Testis (tissue), 2 donors: Measurements from ENCODE around the gene MAP1LC3B2.

Source experiments
- CTCF ChIP-seq, 3 experiments: fragments of 450-650 bp in 2 of 3; fragments of 200-600 bp in 1 of 3; sonication (generic) in 1 of 3; IDR thresholded peaks; one replicate each; pipeline ENCODE4 v1.5.1; 2016 to 2019; ENCODE audit warnings: antibody characterized with exemption in 3 of 3, mild to moderate bottlenecking in 2 of 3, moderate library complexity in 1 of 3
- POLR2A ChIP-seq: fragments of 450-650 bp; IDR thresholded peaks from one replicate; pipeline ENCODE4 v1.6.1; 2017; ENCODE audit warnings: antibody characterized with exemption, mild to moderate bottlenecking, moderate library complexity

GRCh38 chr12:116592731-116593130 is 33.5 kb downstream of the MAP1LC3B2 start:
- TF ChIP-seq POLR2A = no peak
- no peak for TF ChIP-seq CTCF (IDR thresholded peaks at IDR 0.05)
